HG03196 (cell line): ENCODE results near the gene SRL.

Experiments
- ATAC-seq: cut with Tn5 transposase; IDR thresholded peaks from one replicate; pipeline ENCODE4 v1.9.1; 2021; ENCODE audit not compliant: unreplicated experiment

The SRL gene

DNA sequence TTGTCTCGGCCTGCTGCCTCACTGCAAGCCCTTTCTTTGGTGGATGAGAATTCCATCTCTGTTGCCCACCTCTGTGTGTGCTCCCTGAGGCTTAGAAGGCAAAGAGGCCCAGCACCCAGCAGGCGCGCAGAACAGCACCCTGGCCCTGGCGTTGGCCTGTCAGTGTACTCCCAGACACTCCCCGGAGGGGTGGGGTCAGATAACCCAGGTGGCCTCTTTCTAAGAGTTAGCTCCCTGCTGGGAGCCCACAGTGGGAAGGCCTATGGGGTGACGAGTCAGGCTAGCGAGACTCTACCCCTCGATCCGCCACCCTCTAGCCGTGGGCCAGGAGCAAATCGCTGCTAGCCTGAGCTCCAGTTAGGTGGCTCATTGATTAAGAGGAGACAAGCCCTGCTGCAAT lies 38.1 kb downstream of the SRL start:
- ATAC-seq: no peak

- no peak for ATAC-seq
These were observed 39.1 kb downstream of the SRL start for GRCh38 chr16:4202615-4203345.

DNA sequence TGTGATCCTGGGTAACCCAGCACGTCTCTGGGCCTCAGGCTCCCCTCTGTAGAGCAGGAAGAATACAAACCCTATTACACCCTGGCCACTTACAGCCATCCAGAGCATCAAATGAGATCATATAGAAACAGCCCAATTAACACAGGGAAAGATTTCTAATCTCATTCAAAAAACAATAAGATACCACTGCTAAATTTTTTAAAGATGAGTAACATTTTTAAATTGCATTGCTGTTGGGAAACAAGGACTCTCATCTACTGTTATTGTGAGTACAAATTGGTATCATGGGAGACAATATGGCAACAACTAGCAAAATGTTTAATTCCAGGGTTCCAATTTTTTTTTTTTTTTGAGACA lies 41.1 kb downstream of the SRL start:
- no peak for ATAC-seq

DNA sequence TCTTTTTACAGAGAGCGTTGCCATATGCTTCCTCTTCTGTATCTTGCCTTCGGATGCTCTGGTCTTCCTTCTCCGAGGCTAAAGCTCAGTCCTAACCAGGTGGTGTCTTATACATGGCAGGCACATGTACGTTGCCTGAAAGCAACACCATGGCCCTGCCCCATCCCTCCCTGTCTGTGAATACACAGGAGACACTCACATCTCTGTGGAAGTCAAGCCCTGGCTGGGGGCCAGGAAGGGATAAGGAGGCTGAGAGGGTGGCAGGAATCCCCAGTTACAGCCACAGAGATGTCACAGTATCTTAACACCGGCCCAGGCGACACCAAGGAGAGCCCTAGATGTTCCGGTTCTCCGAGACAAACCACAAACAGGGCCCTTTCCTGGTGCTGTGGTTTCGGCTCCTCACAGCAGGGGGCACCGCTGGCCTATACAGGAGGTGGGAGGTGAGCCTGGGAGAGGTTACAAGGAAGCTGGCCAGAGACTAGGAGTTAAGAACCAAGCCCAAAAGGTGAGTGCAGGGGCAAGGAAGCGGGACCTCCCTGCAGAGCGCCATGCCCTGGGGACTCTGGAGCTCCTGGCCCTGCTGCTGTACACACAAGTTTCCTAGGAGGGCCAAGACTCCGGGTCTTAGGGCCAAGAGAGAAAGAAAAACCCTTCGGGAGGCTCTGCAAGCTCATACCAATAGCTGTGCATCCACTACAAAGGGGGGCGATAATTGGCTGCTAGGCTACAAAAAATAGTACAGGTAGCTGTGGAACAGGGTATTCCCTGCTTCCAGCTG lies 41.7 kb downstream of the SRL start:
- ATAC-seq: no peak

DNA sequence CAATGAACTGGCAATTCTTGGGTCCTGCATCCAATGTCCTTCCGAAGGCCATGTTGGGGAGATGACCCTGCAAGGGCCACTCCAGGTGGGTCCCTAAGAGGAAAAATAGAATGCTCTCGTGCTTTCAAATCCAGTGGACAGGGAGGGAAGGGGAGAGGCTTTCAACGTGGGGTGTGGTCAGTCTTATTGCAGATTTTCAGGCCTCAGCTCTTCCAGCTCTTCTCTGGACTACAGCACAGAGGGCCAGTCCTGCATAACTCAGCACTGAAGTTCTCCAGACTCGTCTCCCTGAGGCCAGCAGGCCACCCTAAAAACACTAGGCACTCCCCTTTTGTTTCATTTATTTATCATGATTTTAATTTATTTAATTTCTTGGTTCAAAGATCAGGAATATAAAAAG lies 43.1 kb downstream of the SRL start:
- ATAC-seq: no peak

DNA sequence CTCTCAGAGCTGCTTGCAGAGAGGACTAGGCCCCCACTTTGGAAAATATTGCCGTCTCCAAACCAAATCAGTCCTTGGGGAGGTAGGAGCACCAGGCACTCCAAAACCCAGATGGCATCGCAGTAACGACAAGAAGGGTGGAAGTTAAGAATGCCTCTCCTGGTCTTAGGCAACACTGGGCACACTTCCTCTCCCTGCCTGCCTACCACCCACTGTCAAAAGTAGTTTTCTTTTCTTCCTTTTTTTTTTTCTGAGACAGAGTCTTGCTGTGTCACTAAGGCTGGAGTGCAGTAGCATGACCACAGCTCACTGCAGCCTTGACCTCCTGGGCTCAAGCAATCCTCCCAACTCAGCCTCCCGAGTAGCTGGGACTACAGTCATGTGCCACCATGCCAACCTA lies 47.2 kb downstream of the SRL start:
- no peak for ATAC-seq

DNA sequence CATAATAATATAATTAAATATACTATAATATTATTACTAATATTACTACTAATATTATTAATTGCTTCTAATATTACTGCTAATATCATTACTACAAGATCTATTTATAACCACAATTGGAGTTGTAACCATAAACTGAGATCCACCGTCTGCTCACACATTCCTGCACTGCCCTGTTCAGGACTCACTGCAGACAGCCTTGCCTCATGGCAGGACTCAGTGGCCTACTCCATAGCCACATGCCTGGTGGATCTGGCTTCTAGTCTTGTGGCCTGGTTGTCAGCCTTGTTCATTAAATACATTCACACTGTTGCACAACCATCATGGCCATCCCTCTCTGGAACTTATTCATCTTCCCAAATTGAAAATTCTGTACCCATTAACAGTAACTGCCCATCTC lies 48.0 kb downstream of the SRL start:
- ATAC-seq: no peak

- no peak for ATAC-seq
These were observed 49.7 kb downstream of the SRL start for GRCh38 chr16:4192206-4192605.

DNA sequence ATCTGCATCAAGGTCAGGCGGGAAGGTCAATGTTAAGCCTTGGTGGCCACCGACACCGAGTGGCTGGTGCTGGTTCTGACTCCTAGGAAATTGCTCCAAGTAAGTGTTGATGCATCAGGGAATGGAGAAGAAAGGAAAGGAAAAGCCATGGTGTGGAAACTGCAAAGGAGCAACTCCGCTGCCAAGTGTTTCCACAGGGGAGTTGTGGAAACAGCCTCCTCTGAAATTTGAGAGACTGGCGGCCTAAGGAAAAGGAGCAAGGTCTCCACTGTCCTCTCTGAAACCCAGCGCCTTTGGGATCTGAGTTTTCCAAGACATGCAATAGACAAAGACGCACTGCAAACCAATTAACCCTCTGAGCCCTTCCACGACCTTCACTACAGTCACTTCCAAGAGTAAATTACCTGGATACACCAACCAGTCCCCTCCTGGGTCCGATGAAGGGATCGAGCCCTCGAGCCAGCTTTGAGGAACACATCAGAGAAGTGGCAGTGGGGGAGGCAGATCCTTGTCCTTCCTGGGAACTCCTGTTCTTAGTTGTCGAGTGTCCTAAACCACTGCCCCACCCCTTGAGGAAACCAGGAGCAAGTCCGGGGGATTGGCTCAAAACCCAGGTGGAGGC lies 51.1 kb downstream of the SRL start:
- ATAC-seq: no peak

DNA sequence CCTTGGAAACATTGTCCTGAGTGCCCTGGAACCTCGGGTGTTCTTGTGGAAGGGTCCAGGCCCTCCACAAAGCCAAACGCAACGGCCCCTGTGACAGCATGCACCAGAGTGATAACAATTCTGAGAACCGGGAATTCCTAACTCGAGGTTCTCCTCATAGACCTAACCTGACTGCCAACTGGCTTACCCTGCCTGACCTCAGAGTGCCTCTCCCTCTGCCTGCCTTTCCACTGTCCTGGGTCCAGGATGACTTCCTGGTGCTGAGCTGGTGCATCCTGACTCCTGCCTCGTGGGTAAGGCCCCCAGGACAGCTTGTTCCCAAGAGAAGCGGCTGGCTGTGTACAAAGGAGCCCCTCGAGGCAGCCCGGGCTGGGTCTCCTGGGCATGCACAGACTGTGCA lies 51.8 kb downstream of the SRL start:
- no peak for ATAC-seq

- ATAC-seq: no peak
These were observed 57.7 kb downstream of the SRL start for GRCh38 chr16:4184038-4184702.

DNA sequence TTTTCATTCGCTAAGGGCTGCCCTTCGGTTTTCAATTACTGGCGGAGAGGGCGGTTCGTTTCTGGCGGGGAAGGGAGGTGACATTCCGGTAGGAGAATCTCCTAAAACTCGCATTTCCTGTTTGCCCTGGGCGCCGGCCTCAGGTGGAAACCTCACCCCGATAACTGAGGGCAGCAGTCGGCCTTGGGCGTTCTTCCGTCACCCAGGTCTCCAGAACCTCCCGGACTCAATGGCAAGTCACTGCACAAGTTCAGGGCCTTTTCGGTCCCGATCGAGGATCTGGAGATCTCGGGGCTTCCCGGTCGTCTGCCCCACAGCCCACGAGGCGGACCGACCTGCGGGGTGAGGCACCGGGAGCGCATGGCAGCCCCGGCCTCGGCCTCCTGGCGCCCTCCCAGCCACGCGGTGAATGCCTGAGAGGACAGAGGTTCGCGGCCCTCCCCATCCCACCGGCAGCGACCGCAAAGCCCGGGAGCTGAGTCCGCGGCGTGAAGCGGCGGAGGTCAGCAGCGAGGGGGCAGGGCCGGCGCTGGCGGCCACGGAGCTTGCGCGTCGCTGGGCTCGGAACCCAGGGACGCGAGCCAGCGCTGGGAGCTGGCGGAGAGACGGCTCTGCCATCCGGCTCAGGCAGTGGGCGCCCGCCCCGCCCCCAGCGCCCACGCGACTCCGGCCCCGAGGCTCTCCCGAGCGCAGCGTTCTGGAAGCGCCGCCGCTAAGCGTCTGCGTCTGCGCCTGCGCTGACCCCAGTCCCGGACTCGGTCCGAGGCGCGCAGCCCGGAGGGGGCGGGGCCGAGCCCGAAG lies 58.4 kb downstream of the SRL start:
- peak; percentile 78 for ATAC-seq

DNA sequence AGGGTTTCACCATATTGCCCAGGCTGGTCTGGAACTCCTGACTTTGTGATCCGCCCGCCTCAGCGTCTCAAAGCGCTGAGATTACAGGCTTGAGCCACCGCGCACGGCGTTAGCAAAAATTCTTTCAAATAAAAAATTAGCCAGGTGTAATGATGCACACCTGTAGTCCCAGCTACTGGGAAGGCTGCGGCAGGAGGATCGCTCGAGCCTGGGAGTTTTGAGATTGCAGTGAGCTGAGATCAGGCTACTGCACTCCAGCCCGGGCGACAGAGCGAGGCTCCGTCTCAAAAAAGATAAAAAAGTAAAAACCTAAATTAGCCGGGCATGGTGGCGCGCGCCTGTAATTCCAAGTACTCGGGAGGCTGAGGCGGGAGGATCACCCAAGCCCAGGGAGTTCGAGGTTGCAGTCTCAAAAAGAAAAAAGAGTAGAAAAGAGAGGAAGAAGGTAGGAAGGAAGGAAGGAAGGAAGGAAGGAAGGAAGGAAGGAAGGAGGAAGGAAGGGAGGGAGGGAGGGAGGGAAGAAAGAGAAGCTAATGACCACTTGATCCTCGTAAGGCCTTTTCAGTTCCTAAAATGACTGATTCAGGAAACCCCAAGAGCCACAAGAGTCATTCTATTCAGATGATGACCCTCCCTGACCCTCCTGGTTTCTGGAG lies 59.2 kb downstream of the SRL start:
- no peak for ATAC-seq

GRCh38 chr16:4180511-4180910 lies 61.4 kb downstream of the SRL start:
- no peak for ATAC-seq

DNA sequence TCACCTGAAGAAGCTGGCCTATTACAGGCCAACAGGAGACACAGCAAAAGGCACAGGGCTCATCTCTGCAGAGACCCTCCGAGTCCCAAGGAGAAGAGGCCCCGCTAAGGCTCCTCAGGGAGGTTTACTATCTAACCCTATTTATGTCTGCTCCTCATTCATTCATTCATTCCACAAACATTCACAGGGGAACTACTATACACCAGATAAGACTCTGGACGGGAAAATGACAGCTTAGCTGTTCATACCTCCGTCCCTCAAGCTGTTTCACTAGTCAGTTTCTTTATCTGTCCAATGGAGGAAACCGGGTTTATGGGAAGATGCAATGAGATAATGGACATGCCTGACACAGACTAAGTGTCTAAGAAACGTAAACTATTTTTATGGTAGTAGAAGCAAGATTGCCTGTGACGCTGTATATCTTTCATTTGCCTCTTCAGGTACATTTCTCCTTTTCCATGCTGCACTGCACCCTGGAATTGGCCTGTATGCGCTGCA lies 62.1 kb downstream of the SRL start:
- no peak for ATAC-seq

GRCh38 chr16:4179020-4179419 lies 62.9 kb downstream of the SRL start:
- ATAC-seq: no peak

DNA sequence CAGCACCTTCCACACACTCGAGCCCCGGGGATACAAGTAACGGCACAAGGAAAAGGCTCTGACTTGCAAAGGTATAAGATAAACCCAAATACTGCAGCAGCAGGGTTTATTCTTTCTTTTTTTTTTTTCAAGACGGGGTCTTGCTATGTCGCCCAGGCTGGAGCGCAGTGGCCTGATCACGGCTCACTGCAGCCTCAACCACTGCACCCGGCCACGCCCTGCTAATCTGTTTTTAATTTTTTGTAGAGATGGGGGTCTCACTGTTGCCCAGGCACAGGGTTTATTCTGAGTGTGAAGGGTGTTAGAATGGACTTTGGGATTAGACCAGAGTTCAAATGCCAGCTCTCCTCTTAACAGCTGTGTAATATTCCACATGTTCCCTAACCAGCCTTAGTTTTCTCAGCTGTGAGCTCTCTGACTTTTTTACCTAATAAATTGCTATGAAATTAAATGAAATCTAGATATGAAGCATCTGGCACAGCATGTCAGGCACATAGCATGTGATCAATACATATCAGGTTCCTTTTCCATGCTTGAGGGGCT lies 63.3 kb downstream of the SRL start:
- ATAC-seq: no peak

DNA sequence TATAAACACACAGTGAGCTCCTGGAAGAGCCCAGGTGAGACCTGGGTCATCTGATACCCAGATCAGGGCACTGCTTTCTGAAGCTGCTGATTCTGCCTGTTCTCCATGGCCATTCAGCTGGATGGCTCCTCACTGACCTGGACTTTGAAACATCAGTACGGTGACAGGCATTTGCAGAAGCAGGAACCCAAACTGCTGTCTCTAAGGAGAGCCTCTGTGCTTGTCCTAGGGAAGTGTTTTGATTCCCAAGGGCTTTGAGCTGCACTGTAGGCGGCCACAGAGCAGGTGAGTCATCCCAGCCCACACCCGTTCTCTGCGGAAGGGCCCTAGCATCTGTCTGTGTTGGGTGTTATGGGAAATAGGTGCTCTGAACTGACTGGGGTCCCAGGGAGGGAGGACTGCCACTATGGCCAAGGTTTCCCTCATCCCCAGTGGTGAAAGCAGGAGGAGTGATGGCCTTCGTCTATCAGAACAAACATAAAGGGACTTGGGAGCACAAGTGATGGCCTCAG lies 64.9 kb downstream of the SRL start:
- ATAC-seq: peak; percentile 54

DNA sequence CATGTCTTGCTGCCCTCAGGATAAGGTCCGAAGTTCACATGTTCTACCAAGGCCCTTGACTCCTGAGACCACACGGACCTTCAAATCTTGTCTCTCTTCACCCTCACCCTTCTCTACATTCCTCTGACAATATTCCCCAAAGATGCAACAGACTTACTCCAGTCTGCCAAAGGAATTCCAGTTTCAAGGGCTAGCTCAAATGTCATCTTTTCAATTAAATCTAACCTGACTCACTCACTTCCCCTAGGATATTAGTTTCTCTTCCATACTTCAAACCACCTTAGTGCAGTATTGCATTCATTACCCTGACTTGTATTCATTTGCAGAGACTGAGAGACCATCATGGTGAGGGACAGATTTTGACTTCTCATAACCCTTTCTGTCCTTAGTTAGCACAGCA lies 66.0 kb downstream of the SRL start:
- ATAC-seq: no peak

- ATAC-seq: no peak
These were observed 69.8 kb downstream of the SRL start for GRCh38 chr16:4172070-4172469.
